WTC11 (cell line): ENCODE measurements around the gene OST4.

Source experiments
- CREM ChIP-seq: sonication (generic); formaldehyde crosslinking; IDR thresholded peaks from 2 replicates; pipeline ENCODE4 v1.8.1; 2022; ENCODE audit warnings: mild to moderate bottlenecking, missing genetic modification reagents, moderate library complexity
- CTCF ChIP-seq: fragments of 200-600 bp; IDR thresholded peaks from 2 replicates; pipeline ENCODE4 v1.8.0; 2022; ENCODE audit warnings: antibody characterized with exemption
- ESRRA ChIP-seq: sonication (generic); formaldehyde crosslinking; IDR thresholded peaks from 2 replicates; pipeline ENCODE4 v1.8.1; 2022; ENCODE audit warnings: mild to moderate bottlenecking, missing genetic modification reagents, borderline replicate concordance
- FOXP1 ChIP-seq: sonication (generic); formaldehyde crosslinking; IDR thresholded peaks from 2 replicates; pipeline ENCODE4 v1.8.0; 2022; ENCODE audit warnings: missing genetic modification reagents, mild to moderate bottlenecking, moderate library complexity, borderline replicate concordance
- GABPB1 ChIP-seq: sonication (generic); formaldehyde crosslinking; IDR thresholded peaks from 2 replicates; pipeline ENCODE4 v1.8.1; 2023; ENCODE audit warnings: mild to moderate bottlenecking, missing genetic modification reagents
- IRF2 ChIP-seq: sonication (generic); formaldehyde crosslinking; IDR thresholded peaks from 2 replicates; pipeline ENCODE4 v1.8.0; 2022; ENCODE audit warnings: low read depth, missing genetic modification reagents, borderline replicate concordance
- MYBL2 ChIP-seq: sonication (generic); formaldehyde crosslinking; IDR thresholded peaks from 2 replicates; pipeline ENCODE4 v1.8.1; 2023; ENCODE audit warnings: mild to moderate bottlenecking, moderate library complexity, missing genetic modification reagents
- NFYB ChIP-seq: sonication (generic); formaldehyde crosslinking; conservative IDR thresholded peaks from 2 replicates; pipeline ENCODE4 v1.8.0; 2022; ENCODE audit warnings: low read depth, missing genetic modification reagents
- PREB ChIP-seq: sonication (generic); formaldehyde crosslinking; IDR thresholded peaks from 2 replicates; pipeline ENCODE4 v1.8.1; 2022; ENCODE audit warnings: mild to moderate bottlenecking, missing genetic modification reagents, moderate library complexity, borderline replicate concordance
- SP1 ChIP-seq: sonication (generic); formaldehyde crosslinking; conservative IDR thresholded peaks from 2 replicates; pipeline ENCODE4 v1.8.1; 2022; ENCODE audit warnings: missing genetic modification reagents
- USF2 ChIP-seq: sonication (generic); formaldehyde crosslinking; IDR thresholded peaks from 2 replicates; pipeline ENCODE4 v1.8.1; 2023; ENCODE audit warnings: mild to moderate bottlenecking, missing genetic modification reagents, moderate library complexity
- ZNF138 ChIP-seq: sonication (generic); formaldehyde crosslinking; conservative IDR thresholded peaks from 2 replicates; pipeline ENCODE4 v1.8.1; 2022; ENCODE audit warnings: mild to moderate bottlenecking, moderate library complexity, missing genetic modification reagents
- TF ChIP-seq, protein P1 (sequence below): sonication (generic); formaldehyde crosslinking; IDR thresholded peaks from 2 replicates; pipeline ENCODE4 v1.8.1; 2023; ENCODE audit warnings: mild to moderate bottlenecking, missing genetic modification reagents
- TF ChIP-seq, protein P2 (sequence below): sonication (generic); formaldehyde crosslinking; IDR thresholded peaks from 2 replicates; pipeline ENCODE4 v1.8.0; 2022; ENCODE audit warnings: mild to moderate bottlenecking, missing genetic modification reagents

- TF ChIP-seq PREB (CRISPR knock-in tag) (no peak), MYBL2 (CRISPR knock-in tag) (no peak), CTCF (no peak), ZNF138 (no peak), IRF2 (CRISPR knock-in tag) (no peak), SP1 (CRISPR knock-in tag) (no peak), USF2 (CRISPR knock-in tag) (no peak), ESRRA (CRISPR knock-in tag) (no peak), GABPB1 (CRISPR knock-in tag) (no peak), FOXP1 (CRISPR knock-in tag) (no peak), NFYB (CRISPR knock-in tag) (no peak), CREM (no peak)
- TF ChIP-seq, protein P1, sequence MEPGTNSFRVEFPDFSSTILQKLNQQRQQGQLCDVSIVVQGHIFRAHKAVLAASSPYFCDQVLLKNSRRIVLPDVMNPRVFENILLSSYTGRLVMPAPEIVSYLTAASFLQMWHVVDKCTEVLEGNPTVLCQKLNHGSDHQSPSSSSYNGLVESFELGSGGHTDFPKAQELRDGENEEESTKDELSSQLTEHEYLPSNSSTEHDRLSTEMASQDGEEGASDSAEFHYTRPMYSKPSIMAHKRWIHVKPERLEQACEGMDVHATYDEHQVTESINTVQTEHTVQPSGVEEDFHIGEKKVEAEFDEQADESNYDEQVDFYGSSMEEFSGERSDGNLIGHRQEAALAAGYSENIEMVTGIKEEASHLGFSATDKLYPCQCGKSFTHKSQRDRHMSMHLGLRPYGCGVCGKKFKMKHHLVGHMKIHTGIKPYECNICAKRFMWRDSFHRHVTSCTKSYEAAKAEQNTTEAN (CRISPR knock-in tag): no peak
- TF ChIP-seq, protein P2, sequence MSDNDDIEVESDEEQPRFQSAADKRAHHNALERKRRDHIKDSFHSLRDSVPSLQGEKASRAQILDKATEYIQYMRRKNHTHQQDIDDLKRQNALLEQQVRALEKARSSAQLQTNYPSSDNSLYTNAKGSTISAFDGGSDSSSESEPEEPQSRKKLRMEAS (CRISPR knock-in tag): no peak
These were observed 11.1 kb downstream of the OST4 start for GRCh38 chr2:27060323-27060722.
